Limb (tissue), 2 donors: ENCODE data around the gene KCTD17.
A peak's percentile ranks its signal among the peaks of the same experiment; 100 is the strongest.

ENCODE experiments used
- DNase-seq, 2 donors: peaks; one replicate each; pipeline ENCODE4 v3.0.0-alpha.2; 2016; ENCODE audit errors: extremely low spot score in 2 of 2

Gene KCTD17

GRCh38 chr22:37077802-37078448, 26.4 kb downstream of the KCTD17 start:
- peak; percentile 13 to 81 for DNase-seq

DNA sequence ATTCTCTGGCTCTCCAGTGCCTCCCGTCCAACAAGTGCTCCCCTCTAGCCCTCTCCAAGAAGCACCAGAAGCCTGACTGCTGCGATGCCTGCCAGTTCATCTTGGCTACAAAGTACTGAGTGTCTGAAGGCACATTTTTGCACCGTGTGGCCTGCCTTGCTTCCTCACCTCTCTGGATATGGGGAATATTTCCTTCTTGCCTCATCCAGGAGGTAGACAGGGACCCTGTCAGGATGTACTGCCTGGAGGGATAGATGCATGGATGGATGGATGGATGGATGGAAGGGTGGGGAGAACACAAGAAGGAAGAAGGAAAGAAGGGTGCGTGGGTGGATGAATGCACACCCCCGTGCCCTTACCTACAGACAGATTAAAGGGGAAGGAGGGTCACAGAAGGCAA, 27.6 kb downstream of the KCTD17 start:
- no peak for DNase-seq

- DNase-seq: no peak
These were observed 28.2 kb downstream of the KCTD17 start for GRCh38 chr22:37079668-37080171.

DNA sequence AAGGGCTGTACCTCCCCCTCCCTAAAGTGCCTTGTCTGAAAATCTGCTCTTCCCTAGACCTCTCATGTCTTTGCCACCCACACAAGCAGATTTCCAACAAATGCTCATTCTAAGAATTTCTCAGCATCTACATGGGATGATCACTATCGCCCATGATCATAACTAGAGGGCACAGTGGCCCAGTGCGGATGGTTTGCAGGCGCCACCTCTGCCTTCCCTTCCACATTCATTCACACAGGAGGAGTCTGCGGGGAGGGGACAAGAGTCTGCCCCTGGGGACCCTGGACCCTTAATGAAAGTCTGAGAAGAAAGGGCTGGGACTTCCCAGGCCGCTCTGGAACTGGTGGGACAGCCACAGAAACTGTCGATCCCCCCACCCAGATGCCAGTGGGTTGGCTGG, 28.9 kb downstream of the KCTD17 start:
- DNase-seq: no peak

- DNase-seq: no peak
These were observed 29.3 kb downstream of the KCTD17 start for GRCh38 chr22:37080838-37081237.

DNA sequence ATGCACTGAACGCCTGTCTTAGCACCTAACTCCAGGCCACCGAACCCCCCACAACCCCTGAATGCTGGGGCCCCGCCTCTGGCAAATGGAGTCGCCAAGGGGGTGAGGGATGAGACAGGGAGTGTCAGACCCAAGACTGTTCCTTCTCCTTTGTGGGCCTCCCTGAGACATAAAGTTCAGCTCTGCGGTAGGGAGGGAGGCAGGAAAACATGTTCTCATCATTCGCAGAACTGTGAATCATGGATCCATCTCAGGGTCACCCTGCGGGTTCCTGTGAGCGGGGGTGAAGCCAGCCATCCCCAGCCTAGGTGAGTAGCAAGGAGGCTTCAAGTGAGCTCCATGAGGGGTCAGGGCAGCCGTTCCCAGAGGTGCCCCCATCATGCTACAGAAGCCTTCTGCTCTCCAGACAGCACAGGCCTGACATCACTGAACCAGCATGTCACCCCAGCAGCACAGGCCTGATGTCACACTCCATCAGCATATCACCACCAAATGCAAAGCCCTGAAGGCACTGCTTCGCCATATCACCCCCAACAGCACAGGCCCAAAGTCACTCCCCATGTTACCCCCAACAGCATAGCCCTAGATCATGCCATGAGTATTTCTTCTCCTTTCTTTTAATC, 30.8 kb downstream of the KCTD17 start:
- no peak for DNase-seq

DNA sequence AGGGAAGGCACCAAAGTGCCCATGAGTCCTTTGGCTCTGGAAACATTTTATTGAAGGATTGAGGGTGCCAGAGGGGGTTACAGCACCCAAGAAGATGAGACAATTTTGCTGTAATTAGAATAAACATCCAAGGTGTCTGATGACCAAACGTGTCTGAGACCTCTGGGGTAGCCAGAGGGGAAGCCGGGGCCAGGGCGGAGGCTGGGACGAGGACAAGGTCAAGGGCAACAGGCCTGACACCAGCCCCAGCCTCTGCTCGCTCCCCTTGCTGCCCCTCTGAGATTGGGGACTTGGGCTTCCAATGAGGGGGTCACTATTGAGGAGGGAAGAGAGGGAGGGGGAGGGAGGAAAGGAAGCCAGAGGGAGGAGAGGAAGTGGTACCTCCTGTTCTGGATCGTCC, 32.4 kb downstream of the KCTD17 start:
- no peak for DNase-seq

- DNase-seq: no peak
These were observed 32.8 kb downstream of the KCTD17 start for GRCh38 chr22:37084385-37084784.

GRCh38 chr22:37086184-37086583, 34.6 kb downstream of the KCTD17 start:
- no peak for DNase-seq

GRCh38 chr22:37088108-37088605, 36.6 kb downstream of the KCTD17 start:
- DNase-seq: no peak

DNA sequence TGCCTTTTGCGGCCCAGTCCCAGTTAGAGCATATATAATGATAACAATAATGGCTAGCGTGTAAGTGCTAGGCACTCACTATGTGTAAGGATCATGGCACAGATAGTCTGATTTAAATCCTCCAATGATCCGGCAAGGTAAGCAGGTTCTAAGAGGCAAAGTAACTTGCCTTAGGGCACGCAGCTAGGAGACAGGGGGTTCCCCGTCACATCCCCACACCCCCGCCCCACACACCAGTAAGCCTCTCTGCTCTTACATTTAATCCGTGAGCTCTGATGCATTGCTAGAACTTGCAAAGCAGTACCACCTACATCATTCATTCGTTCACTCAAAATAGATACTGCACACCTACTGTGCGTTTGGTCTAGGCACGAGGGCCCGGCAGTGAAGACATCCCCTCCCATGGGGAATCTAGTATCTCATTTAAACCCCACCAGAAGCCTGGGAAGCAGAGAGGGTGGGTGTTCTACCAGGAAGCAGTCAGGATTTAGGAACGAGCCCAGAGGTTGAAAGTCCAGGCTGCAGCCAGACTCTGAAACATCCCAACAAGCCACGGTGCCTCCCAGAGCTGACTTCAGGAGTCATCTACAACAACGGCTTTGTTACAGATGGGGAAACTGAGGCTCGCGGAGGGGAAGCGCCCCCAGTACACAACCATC, 37.3 kb downstream of the KCTD17 start:
- no peak for DNase-seq

- DNase-seq: no peak
These were observed 37.9 kb downstream of the KCTD17 start for GRCh38 chr22:37089434-37089833.

GRCh38 chr22:37090920-37091695, 39.6 kb downstream of the KCTD17 start:
- DNase-seq: peak in 1 of 2 donors; percentile 4

GRCh38 chr22:37091994-37092393, 40.5 kb downstream of the KCTD17 start:
- DNase-seq: no peak

GRCh38 chr22:37092997-37093396, 41.5 kb downstream of the KCTD17 start:
- no peak for DNase-seq

GRCh38 chr22:37094239-37094638, 42.7 kb downstream of the KCTD17 start:
- DNase-seq: no peak

DNA sequence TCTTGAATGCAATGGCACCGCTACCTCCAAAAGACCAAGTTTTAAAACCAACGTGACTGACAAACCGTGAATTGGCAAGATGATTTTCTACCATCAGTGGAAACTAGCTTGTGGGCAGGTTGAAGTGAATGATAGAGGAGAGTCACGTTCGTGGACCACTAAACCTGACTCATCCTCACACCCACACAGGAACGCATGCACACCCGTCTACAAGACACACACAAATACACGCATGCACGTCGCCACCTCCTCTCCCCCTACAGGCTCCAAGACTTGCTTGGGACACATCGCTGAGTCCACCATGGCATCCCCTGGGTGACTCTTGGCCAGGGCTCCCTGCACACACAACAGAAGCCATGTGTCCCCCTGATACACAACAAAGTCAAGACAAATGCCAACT, 43.6 kb downstream of the KCTD17 start:
- DNase-seq: no peak

DNA sequence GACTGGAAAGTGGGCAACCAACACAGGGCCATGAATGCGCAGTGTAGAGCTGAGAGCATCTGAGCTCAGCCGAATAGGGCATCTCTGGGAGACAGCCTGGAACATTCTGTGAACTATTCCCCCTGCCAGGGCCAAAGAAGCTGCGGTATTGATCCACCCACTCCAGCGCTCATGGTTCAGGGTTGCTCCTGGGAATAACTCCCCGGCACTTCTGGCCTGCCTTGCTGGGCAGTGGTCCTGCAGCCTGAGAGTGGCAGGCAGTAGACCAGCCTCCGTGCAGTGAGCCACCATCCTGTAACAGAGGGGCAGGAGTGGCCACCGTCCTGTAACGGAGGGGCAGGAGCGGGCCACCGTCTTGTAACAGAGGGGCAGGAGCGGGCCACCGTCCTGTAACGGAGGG, 45.8 kb downstream of the KCTD17 start:
- DNase-seq: no peak

- DNase-seq: no peak
These were observed 47.5 kb downstream of the KCTD17 start for GRCh38 chr22:37098976-37099591.

- DNase-seq: no peak
These were observed 49.1 kb downstream of the KCTD17 start for GRCh38 chr22:37100589-37101127.
